GM12891 (cell line): ENCODE measurements around the gene TBX19.

Experiments used
- PAX5 ChIP-seq: IDR thresholded peaks from 2 replicates; pipeline ENCODE4 v1.6.1; 2011; ENCODE audit warnings: low read length, moderate library complexity, mild to moderate bottlenecking; ENCODE audit not compliant: insufficient read depth, severe bottlenecking
- POLR2A ChIP-seq: IDR thresholded peaks from 2 replicates; pipeline ENCODE4 v1.6.1; 2011; ENCODE audit warnings: low read depth, low read length, control low read depth
- POLR2AphosphoS5 ChIP-seq: IDR thresholded peaks from 2 replicates; pipeline ENCODE4 v1.6.1; 2011; ENCODE audit warnings: low read depth, low read length, control low read depth
- POU2F2 ChIP-seq: IDR thresholded peaks from 2 replicates; pipeline ENCODE4 v1.6.1; 2011; ENCODE audit warnings: low read depth, mild to moderate bottlenecking, control low read depth, low read length, moderate library complexity
- TAF1 ChIP-seq: IDR thresholded peaks from 2 replicates; pipeline ENCODE4 v1.6.1; 2011; ENCODE audit warnings: low read depth, low read length, control low read depth

- TF ChIP-seq TAF1 (no peak), POLR2A (no peak), POU2F2 (no peak), PAX5 (no peak), POLR2AphosphoS5 (no peak)
These were observed 60.3 kb downstream of the TBX19 start for GRCh38 chr1:168340781-168341482.
